H9 (cell line): ENCODE results near the gene SMC1B. TPM values are rescaled to one million over a fixed set of nuclear protein-coding genes. Genes with fewer than 3 reads are reported as not detected.
A peak's percentile ranks its signal among the peaks of the same experiment; 100 is the strongest.

Source experiments
- DNase-seq: peaks from one replicate; pipeline ENCODE4 v3.0.0-alpha.2; 2017
- H2AFZ ChIP-seq: one replicate; pipeline ENCODE4 v1.6.1; 2013; ENCODE audit warnings: mild to moderate bottlenecking, low read length, control low read depth, moderate library complexity
- H2AK5ac ChIP-seq: 2 replicates; pipeline ENCODE4 v1.6.1; 2013; ENCODE audit warnings: low read length, control low read depth, mixed read lengths; ENCODE audit not compliant: insufficient read length
- H2BK120ac ChIP-seq: one replicate; pipeline ENCODE4 v1.6.1; 2013; ENCODE audit warnings: low read depth, mild to moderate bottlenecking, low read length, control low read depth, inconsistent platforms; ENCODE audit not compliant: poor library complexity, severe bottlenecking
- H2BK12ac ChIP-seq: 2 replicates; pipeline ENCODE4 v1.6.1; 2013; ENCODE audit warnings: low read length, control low read depth, mixed read lengths, low read depth; ENCODE audit not compliant: insufficient read length
- H2BK15ac ChIP-seq: 2 replicates; pipeline ENCODE4 v1.6.1; 2013; ENCODE audit warnings: low read depth, low read length, control low read depth
- H2BK20ac ChIP-seq: one replicate; pipeline ENCODE4 v1.6.1; 2013; ENCODE audit warnings: low read depth, mild to moderate bottlenecking, low read length, control low read depth, inconsistent platforms; ENCODE audit not compliant: poor library complexity, severe bottlenecking
- H2BK5ac ChIP-seq: 2 replicates; pipeline ENCODE4 v1.6.1; 2013; ENCODE audit warnings: low read length, control low read depth, mixed read lengths; ENCODE audit not compliant: insufficient read length
- H3K14ac ChIP-seq: 2 replicates; pipeline ENCODE4 v1.6.1; 2013; ENCODE audit warnings: low read length, control low read depth; ENCODE audit not compliant: insufficient read depth
- H3K18ac ChIP-seq: 2 replicates; pipeline ENCODE4 v1.6.1; 2013; ENCODE audit warnings: low read depth, mild to moderate bottlenecking, mixed read lengths, low read length, control low read depth; ENCODE audit not compliant: insufficient read length
- H3K23ac ChIP-seq: 2 replicates; pipeline ENCODE4 v1.6.1; 2013; ENCODE audit warnings: low read length, control low read depth, mixed read lengths, low read depth; ENCODE audit not compliant: insufficient read length
- H3K23me2 ChIP-seq: 2 replicates; pipeline ENCODE4 v1.6.1; 2013; ENCODE audit warnings: low read depth, mild to moderate bottlenecking, mixed read lengths, low read length, control low read depth; ENCODE audit not compliant: insufficient read length, poor library complexity, severe bottlenecking
- H3K27ac ChIP-seq: 2 replicates; pipeline ENCODE4 v1.5.1; 2013; ENCODE audit warnings: low read length, control low read depth, mixed read lengths, low read depth; ENCODE audit not compliant: insufficient read length
- H3K27me3 ChIP-seq: 2 replicates; pipeline ENCODE4 v1.6.1; 2013; ENCODE audit warnings: low read length, control low read depth, inconsistent platforms; ENCODE audit not compliant: insufficient read depth
- H3K4ac ChIP-seq: 2 replicates; pipeline ENCODE4 v1.6.1; 2013; ENCODE audit warnings: low read depth, mild to moderate bottlenecking, control low read depth, inconsistent platforms, low read length, moderate library complexity
- H3K4me1 ChIP-seq: 2 replicates; pipeline ENCODE4 v1.6.1; 2013; ENCODE audit warnings: low read length, control low read depth, inconsistent platforms; ENCODE audit not compliant: insufficient read depth
- H3K4me2 ChIP-seq: 2 replicates; pipeline ENCODE4 v1.6.1; 2013; ENCODE audit warnings: low read length, control low read depth, mixed read lengths; ENCODE audit not compliant: insufficient read length, insufficient read depth
- H3K56ac ChIP-seq: 2 replicates; pipeline ENCODE4 v1.6.1; 2013; ENCODE audit warnings: low read depth, mild to moderate bottlenecking, mixed read lengths, low read length, control low read depth; ENCODE audit not compliant: insufficient read length
- H3K79me1 ChIP-seq: 2 replicates; pipeline ENCODE4 v1.6.1; 2013; ENCODE audit warnings: low read depth, mild to moderate bottlenecking, moderate library complexity, low read length, control low read depth, inconsistent platforms; ENCODE audit not compliant: insufficient read depth, poor library complexity, severe bottlenecking
- H3K79me2 ChIP-seq: 2 replicates; pipeline ENCODE4 v1.6.1; 2013; ENCODE audit warnings: low read length, control low read depth, inconsistent platforms; ENCODE audit not compliant: insufficient read depth
- H3K9ac ChIP-seq: 2 replicates; pipeline ENCODE4 v1.6.1; 2013; ENCODE audit warnings: low read length, control low read depth, mixed read lengths; ENCODE audit not compliant: insufficient read length; ENCODE audit errors: extremely low read depth
- H3K9me3 ChIP-seq: one replicate; pipeline ENCODE4 v1.6.1; 2013; ENCODE audit warnings: low read depth, low read length, inconsistent platforms; ENCODE audit not compliant: control insufficient read depth
- H3T11ph ChIP-seq: one replicate; pipeline ENCODE4 v1.6.1; 2013; ENCODE audit warnings: mild to moderate bottlenecking, low read length, control low read depth, inconsistent platforms
- H4K20me1 ChIP-seq: one replicate; pipeline ENCODE4 v1.6.1; 2013; ENCODE audit not compliant: control insufficient read depth, insufficient read length, insufficient read depth
- H4K5ac ChIP-seq: 2 replicates; pipeline ENCODE4 v1.6.1; 2013; ENCODE audit warnings: low read depth, mild to moderate bottlenecking, mixed read lengths, low read length, control low read depth; ENCODE audit not compliant: insufficient read length
- H4K8ac ChIP-seq: replicated peaks from 2 replicates; pipeline ENCODE4 v1.6.1; 2013; ENCODE audit warnings: low read length, control low read depth, mixed read lengths, low read depth; ENCODE audit not compliant: insufficient read length
- H4K91ac ChIP-seq: 2 replicates; pipeline ENCODE4 v1.6.1; 2013; ENCODE audit warnings: low read depth, mild to moderate bottlenecking, moderate library complexity, mixed read lengths, low read length, control low read depth; ENCODE audit not compliant: insufficient read length
- H3K27ac Mint-ChIP-seq, 3 experiments: 2 replicates in 2 of 3; 3 replicates in 1 of 3; pipeline ENCODE4 v1.8.0; 2020 to 2021; ENCODE audit warnings: mixed read lengths in 3 of 3, mild to moderate bottlenecking in 1 of 3, moderate library complexity in 1 of 3
- H3K27me3 Mint-ChIP-seq: 2 replicates; pipeline ENCODE4 v1.8.0; 2021; ENCODE audit warnings: low read depth, mild to moderate bottlenecking, moderate library complexity, mixed read lengths
- H3K36me3 Mint-ChIP-seq, 3 experiments: 2 replicates in 2 of 3; 3 replicates in 1 of 3; pipeline ENCODE4 v1.8.0; 2020 to 2021; ENCODE audit warnings: low read depth in 3 of 3, mixed read lengths in 3 of 3; ENCODE audit not compliant: insufficient read depth in 1 of 3
- H3K4me1 Mint-ChIP-seq, 2 experiments: 2 replicates each; pipeline ENCODE4 v1.8.0; 2020; ENCODE audit warnings: mixed read lengths in 2 of 2
- H3K4me3 Mint-ChIP-seq, 2 experiments: 2 replicates in 1 of 2; 3 replicates in 1 of 2; pipeline ENCODE4 v1.8.0; 2020 to 2021; ENCODE audit warnings: mild to moderate bottlenecking in 2 of 2, mixed read lengths in 2 of 2, moderate library complexity in 1 of 2
- H3K9me3 Mint-ChIP-seq, 2 experiments: 2 replicates in 1 of 2; 3 replicates in 1 of 2; pipeline ENCODE4 v1.8.0; 2020; ENCODE audit warnings: mild to moderate bottlenecking in 2 of 2, mixed read lengths in 2 of 2, moderate library complexity in 1 of 2
- CTCF ChIP-seq: fragments of 200-600 bp; sonication (generic); conservative IDR thresholded peaks from 3 replicates; pipeline ENCODE4 v1.8.0; 2021; ENCODE audit warnings: antibody characterized with exemption, mild to moderate bottlenecking
- WGBS: extraction: QIAGEN DNeasy Blood & Tissue Kit; methylation state at CpG from one replicate; pipeline ENCODE4 v1.1.7; 2013; ENCODE audit warnings: missing lambda C conversion rate, low lambda C conversion rate, mixed read lengths; ENCODE audit not compliant: insufficient read length; ENCODE audit errors: extremely low coverage; 5-methylcytosine and 5-hydroxymethylcytosine counted together
- total RNA-seq: library from RNA; stranded (reverse); gene quantifications from 2 replicates; pipeline ENCODE4 v1.2.1, GENCODE V29; 2021

SMC1B gene
- total RNA-seq, 1 experiment from 2014 or later = not detected

- H3K23ac ChIP-seq = no peak overlapping the region
- DNase-seq = no peak
- no peaks in the 10 kb centered on the region for H3K36me3 Mint-ChIP-seq
- no peaks in the 10 kb centered on the region for H3K79me1 ChIP-seq
- no peak overlapping the region for H3K18ac ChIP-seq
- no peak overlapping the region for H2BK15ac ChIP-seq
- peaks cover 3% of the 10 kb centered on the region for H3K27me3 Mint-ChIP-seq
- no peak overlapping the region for H3K14ac ChIP-seq
- H3K9me3 ChIP-seq = no peaks in the 10 kb centered on the region
- H3K9me3 Mint-ChIP-seq = no peaks in the 10 kb centered on the region; a peak in 1 of 5 replicates
- peaks cover 8 to 12% of the 10 kb centered on the region in 2 experiments for H3K4me1 Mint-ChIP-seq
- no peaks in the 10 kb centered on the region for H3K27me3 ChIP-seq
- H4K8ac ChIP-seq = no peak overlapping the region
- H3K56ac ChIP-seq = no peak overlapping the region
- 0 out of 2 replicates have a peak, but pooled peaks cover 2% of the 10 kb centered on the region for H3K4me1 ChIP-seq
- no peak overlapping the region for H3K4me3 Mint-ChIP-seq
- H4K91ac ChIP-seq = no peak overlapping the region
- no peak overlapping the region for H2BK120ac ChIP-seq
- no peak for TF ChIP-seq CTCF
- no peak overlapping the region for H4K5ac ChIP-seq
- no peak overlapping the region for H3K9ac ChIP-seq
- WGBS = no CpG with 5 or more reads among the region's 14 CpGs
- peak overlapping the region in 1 of 3 experiments; percentile 35; a peak in 1 of 7 replicates for H3K27ac Mint-ChIP-seq
- no peak overlapping the region for H3K27ac ChIP-seq
- H2AK5ac ChIP-seq = no peak overlapping the region
- H2BK20ac ChIP-seq = no peak overlapping the region
- no peak overlapping the region for H3T11ph ChIP-seq
- H2BK12ac ChIP-seq = no peak overlapping the region
- H2BK5ac ChIP-seq = no peak overlapping the region
- no peaks in the 10 kb centered on the region for H3K79me2 ChIP-seq
- no peak overlapping the region for H3K4ac ChIP-seq
- no peak overlapping the region for H2AFZ ChIP-seq
- peaks cover 2% of the 10 kb centered on the region for H3K23me2 ChIP-seq
- peaks cover 3% of the 10 kb centered on the region for H4K20me1 ChIP-seq
- H3K4me2 ChIP-seq = no peak overlapping the region
Observed at GRCh38 chr22:45445031-45445710, 31.8 kb upstream of the SMC1B start.
